SHP77 (cell line): ENCODE measurements around the gene NME3.

Experiments used
- DNase-seq, 2 experiments: peaks; one replicate each; lab custom pipeline; 2025; lab: John Stamatoyannopoulos, UW

Gene NME3

GRCh38 chr16:1780677-1781072 lies 9.3 kb upstream of the NME3 start:
- no peak for DNase-seq

GRCh38 chr16:1779741-1780676 lies 8.7 kb upstream of the NME3 start:
- DNase-seq, result no peak

- no peak for DNase-seq
Observed at GRCh38 chr16:1779234-1779701, 7.9 kb upstream of the NME3 start.

GRCh38 chr16:1778200-1779179 lies 7.1 kb upstream of the NME3 start:
- no peak for DNase-seq

GRCh38 chr16:1777375-1778199 lies 6.2 kb upstream of the NME3 start:
- no peak for DNase-seq

- DNase-seq, result no peak
Observed at GRCh38 chr16:1776991-1777374, 5.6 kb upstream of the NME3 start.

GRCh38 chr16:1776672-1776955 lies 5.3 kb upstream of the NME3 start:
- DNase-seq, result no peak

GRCh38 chr16:1775846-1776671 lies 4.7 kb upstream of the NME3 start:
- DNase-seq, result no peak

- no peak for DNase-seq
Observed at GRCh38 chr16:1775006-1775845, 3.9 kb upstream of the NME3 start.

- DNase-seq, result no peak
Observed at GRCh38 chr16:1774448-1774780, 3.1 kb upstream of the NME3 start.

GRCh38 chr16:1773703-1774447 lies 2.5 kb upstream of the NME3 start:
- DNase-seq, result peak in 1 of 2 experiments; percentile 52

GRCh38 chr16:1772908-1773702 lies 1.8 kb upstream of the NME3 start, which contains the start of gene MRPS34:
Gene MRPS34 (minus strand): TSS chr16:1773134. CDS start chr16:1773119, 15 bp downstream.
- DNase-seq, result peak; percentile 66 to 74

- DNase-seq, result peak in 1 of 2 experiments; percentile 18
Observed at GRCh38 chr16:1772362-1772907, 1.1 kb upstream of the NME3 start, which contains the start of gene EME2. Gene EME2 (plus strand): TSS chr16:1772810. CDS start chr16:1773228, 418 bp downstream.

- no peak for DNase-seq
Observed at GRCh38 chr16:1771864-1772361, 570 bp upstream of the NME3 start.

GRCh38 chr16:1770328-1771187 lies 785 bp downstream of the NME3 start:
- DNase-seq, result peak; percentile 78 to 82

GRCh38 chr16:1769402-1770300 lies 1.7 kb downstream of the NME3 start:
- DNase-seq, result no peak
